ENCODE measurements around the gene ZFP69. TPM values are rescaled to one million over a fixed set of nuclear protein-coding genes. Genes with fewer than 3 reads are reported as not detected.
A peak's percentile ranks its signal among the peaks of the same experiment; 100 is the strongest.

Gene ZFP69
- total RNA-seq, 1 experiment from 2014 or later: not detected

DNA sequence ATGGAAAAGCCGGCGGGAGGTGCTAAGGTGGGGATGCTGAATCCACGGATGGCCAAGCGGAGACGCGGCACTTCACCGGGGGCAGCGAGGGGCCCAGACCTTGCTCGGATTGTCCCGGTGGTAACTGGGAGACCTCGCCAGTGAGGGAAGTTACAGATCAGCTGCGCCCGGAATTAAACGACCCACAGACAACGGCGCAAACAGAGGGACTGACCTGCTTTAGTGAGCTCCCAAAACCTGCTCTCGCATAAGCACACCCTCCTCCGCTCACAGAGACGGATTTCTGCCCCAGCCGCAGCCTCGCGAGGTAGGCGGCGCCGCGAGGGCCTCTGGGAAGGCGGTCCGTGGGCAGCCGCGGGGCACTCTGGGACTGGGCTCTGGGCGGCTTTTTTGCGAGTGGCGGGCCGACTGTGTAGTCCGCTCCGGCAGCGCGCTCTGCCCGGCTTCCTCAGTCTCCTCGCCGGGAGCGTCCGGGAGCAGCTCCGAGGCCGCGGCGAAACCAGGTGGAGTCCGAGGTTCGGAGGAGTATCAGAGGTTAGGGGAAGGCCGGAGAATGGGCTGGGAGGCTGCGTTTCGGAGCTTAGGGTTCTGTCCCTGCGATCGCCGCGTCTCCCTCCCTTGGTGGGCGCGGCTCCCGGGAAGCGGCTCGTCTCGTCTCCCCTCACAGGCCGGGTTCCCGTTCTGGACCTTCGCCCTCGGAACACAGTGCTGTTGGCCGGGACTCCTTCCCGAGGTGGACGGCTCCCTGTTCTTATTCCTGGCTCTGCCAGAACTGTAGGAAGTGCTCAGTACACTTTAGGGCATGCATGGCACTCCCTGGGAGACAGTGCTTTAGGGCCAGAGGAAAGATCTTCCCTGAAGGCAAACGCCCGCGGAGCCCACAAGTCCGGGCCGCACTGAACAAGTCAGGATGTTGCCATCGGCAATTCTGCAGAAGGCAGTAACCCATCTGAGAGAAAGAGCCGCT is 31.6 kb downstream of the ZFP69 start, which contains the start of gene EXO5:
Gene EXO5, plus strand, starts transcription at position 393 of the 967 bp plus-strand sequence. CDS start 5,778 bp downstream, outside the sequence.
- Histone ChIP-seq H3K4me1 (ENCODE audit: control insufficient read depth in 1 of 2, insufficient read depth in 2 of 2, low read length in 2 of 2) (no peaks in the 10 kb centered on the region; a peak in 1 of 4 replicates), H3K27ac (ENCODE audit: low read depth, low read length) (no peak within 1 kb of the TSS), H4K20me1 (ENCODE audit: insufficient read depth) (no peaks in the 10 kb centered on the region), H3K27me3 (ENCODE audit: insufficient read depth, low read length) (no peaks in the 10 kb centered on the region), H3K36me3 (ENCODE audit: control insufficient read depth in 1 of 2, insufficient read depth in 2 of 2, low read length in 2 of 2) (no peaks in the 10 kb centered on the region), H3K9ac (ENCODE audit: low read length) (no peak within 1 kb of the TSS), H3K9me3 (ENCODE audit: control insufficient read depth in 1 of 2, insufficient read depth in 1 of 2, low read depth in 1 of 2, low read length in 2 of 2) (peaks cover 3 to 4% of the 10 kb centered on the region in 2 experiments; a peak in 1 of 4 replicates), H3K4me2 (ENCODE audit: low read length) (peak within 1 kb of the TSS; percentile 47), H3K4me3 (replicated peaks in 1 of 2; ENCODE audit: low read depth in 1 of 2, low read length in 2 of 2) (peak within 1 kb of the TSS; percentile 28 to 44), H3K9me2 (ENCODE audit: insufficient read depth) (no peaks in the 10 kb centered on the region), H3K79me2 (ENCODE audit: insufficient read depth, low read length) (no peaks in the 10 kb centered on the region), H2AFZ (ENCODE audit: low read depth, low read length, poor library complexity, severe bottlenecking) (no peak within 1 kb of the TSS)
- intact Hi-C loops (cut with micrococcal nuclease): loop anchor here (10.0 kb wide), 1 partner anchor 64 kb away; no protein-coding TSS in a partner anchor
- TF ChIP-seq ZFX (IDR thresholded peaks at IDR 0.05) (no peak), EZH2phosphoT487 (IDR thresholded peaks at IDR 0.05; ENCODE audit: borderline replicate concordance) (no peak)
- TF ChIP-seq, protein P1, sequence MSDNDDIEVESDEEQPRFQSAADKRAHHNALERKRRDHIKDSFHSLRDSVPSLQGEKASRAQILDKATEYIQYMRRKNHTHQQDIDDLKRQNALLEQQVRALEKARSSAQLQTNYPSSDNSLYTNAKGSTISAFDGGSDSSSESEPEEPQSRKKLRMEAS (IDR thresholded peaks at IDR 0.05): 0 out of 2 replicates have a peak, but pooled peaks have one; percentile 19
- DNase-seq (ENCODE audit: low read depth, low spot score) (no peak), ATAC-seq (peak; percentile 65)
- BruUV-seq (replicated peaks): TSS peak; percentile 73
- ChIA-PET POLR2A (no interaction called here), CTCF (no interaction called here), RAD21 (ENCODE audit: low non-redundant PET in 1 of 2, low total read pairs in 2 of 2, uncharacterized antibody in 2 of 2, unreplicated experiment in 2 of 2) (no interaction called here)

DNA sequence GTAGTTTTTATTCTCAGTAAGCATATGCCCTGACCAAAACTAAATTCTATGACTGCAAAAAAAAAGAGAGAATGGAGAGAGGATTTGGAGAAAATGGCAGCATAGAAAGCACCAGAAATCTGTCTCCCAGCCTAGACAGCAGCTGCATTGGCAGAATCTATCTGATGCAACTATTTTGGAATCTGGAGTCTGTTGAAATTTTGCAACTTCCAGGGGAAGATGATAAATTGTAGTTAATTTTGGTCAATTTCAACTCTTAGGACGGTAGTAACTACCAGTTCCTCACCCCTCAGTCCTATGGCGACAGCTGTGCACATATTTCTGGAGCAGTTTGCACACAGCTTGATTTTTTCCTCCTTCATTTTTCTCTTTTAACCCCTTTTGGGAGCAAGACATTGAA is 42.4 kb downstream of the ZFP69 start:
- no peaks in the 10 kb centered on the region for H3K9me2 ChIP-seq (ENCODE audit: insufficient read depth)
- H3K4me1 ChIP-seq (ENCODE audit: control insufficient read depth in 1 of 2, insufficient read depth in 2 of 2, low read length in 2 of 2): no peaks in the 10 kb centered on the region
- H3K4me3 ChIP-seq (replicated peaks in 1 of 2; ENCODE audit: low read depth in 1 of 2, low read length in 2 of 2): no peak overlapping the region
- no peaks in the 10 kb centered on the region for H3K79me2 ChIP-seq (ENCODE audit: insufficient read depth, low read length)
- no peak overlapping the region for H2AFZ ChIP-seq (ENCODE audit: low read depth, low read length, poor library complexity, severe bottlenecking)
- no peak overlapping the region for H3K9ac ChIP-seq (ENCODE audit: low read length)
- H3K27me3 ChIP-seq (ENCODE audit: insufficient read depth, low read length): no peaks in the 10 kb centered on the region
- no peaks in the 10 kb centered on the region; a peak in 1 of 4 replicates for H3K9me3 ChIP-seq (ENCODE audit: control insufficient read depth in 1 of 2, insufficient read depth in 1 of 2, low read depth in 1 of 2, low read length in 2 of 2)
- no peaks in the 10 kb centered on the region for H3K36me3 ChIP-seq (ENCODE audit: control insufficient read depth in 1 of 2, insufficient read depth in 2 of 2, low read length in 2 of 2)
- no peaks in the 10 kb centered on the region for H4K20me1 ChIP-seq (ENCODE audit: insufficient read depth)
- DNase-seq (ENCODE audit: low read depth, low spot score) (no peak), ATAC-seq (no peak)
- no peak overlapping the region for H3K27ac ChIP-seq (ENCODE audit: low read depth, low read length)
- RAD21 ChIA-PET (ENCODE audit: low non-redundant PET in 1 of 2, low total read pairs in 2 of 2, uncharacterized antibody in 2 of 2, unreplicated experiment in 2 of 2): no interaction called here
- POLR2A ChIA-PET: no interaction called here
- intact Hi-C loops (cut with micrococcal nuclease): no loop called here
- no TSS peak for BruUV-seq (replicated peaks)
- CTCF ChIA-PET: no interaction called here
- H3K4me2 ChIP-seq (ENCODE audit: low read length): no peak overlapping the region
- TF ChIP-seq YY1 (IDR thresholded peaks at IDR 0.05; ENCODE audit: extremely low read depth, insufficient replicate concordance, low read depth, low read length): no peak
- no peak for TF ChIP-seq ZNF274 (IDR thresholded peaks at IDR 0.05; ENCODE audit: low read depth, low read length)
- no peak for TF ChIP-seq POLR2AphosphoS5 (IDR thresholded peaks at IDR 0.05; ENCODE audit: low read depth, low read length)
- no peak for TF ChIP-seq EZH2 (IDR thresholded peaks at IDR 0.05)
- no peak for TF ChIP-seq CEBPB (IDR thresholded peaks at IDR 0.05; ENCODE audit: low read depth)
- no peak for TF ChIP-seq JUND (IDR thresholded peaks at IDR 0.05)
- TF ChIP-seq SRF (IDR thresholded peaks at IDR 0.05; ENCODE audit: low read depth): no peak
- TF ChIP-seq EGR1 (IDR thresholded peaks at IDR 0.05; ENCODE audit: low read depth): no peak
- TF ChIP-seq, protein P2, sequence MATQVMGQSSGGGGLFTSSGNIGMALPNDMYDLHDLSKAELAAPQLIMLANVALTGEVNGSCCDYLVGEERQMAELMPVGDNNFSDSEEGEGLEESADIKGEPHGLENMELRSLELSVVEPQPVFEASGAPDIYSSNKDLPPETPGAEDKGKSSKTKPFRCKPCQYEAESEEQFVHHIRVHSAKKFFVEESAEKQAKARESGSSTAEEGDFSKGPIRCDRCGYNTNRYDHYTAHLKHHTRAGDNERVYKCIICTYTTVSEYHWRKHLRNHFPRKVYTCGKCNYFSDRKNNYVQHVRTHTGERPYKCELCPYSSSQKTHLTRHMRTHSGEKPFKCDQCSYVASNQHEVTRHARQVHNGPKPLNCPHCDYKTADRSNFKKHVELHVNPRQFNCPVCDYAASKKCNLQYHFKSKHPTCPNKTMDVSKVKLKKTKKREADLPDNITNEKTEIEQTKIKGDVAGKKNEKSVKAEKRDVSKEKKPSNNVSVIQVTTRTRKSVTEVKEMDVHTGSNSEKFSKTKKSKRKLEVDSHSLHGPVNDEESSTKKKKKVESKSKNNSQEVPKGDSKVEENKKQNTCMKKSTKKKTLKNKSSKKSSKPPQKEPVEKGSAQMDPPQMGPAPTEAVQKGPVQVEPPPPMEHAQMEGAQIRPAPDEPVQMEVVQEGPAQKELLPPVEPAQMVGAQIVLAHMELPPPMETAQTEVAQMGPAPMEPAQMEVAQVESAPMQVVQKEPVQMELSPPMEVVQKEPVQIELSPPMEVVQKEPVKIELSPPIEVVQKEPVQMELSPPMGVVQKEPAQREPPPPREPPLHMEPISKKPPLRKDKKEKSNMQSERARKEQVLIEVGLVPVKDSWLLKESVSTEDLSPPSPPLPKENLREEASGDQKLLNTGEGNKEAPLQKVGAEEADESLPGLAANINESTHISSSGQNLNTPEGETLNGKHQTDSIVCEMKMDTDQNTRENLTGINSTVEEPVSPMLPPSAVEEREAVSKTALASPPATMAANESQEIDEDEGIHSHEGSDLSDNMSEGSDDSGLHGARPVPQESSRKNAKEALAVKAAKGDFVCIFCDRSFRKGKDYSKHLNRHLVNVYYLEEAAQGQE (IDR thresholded peaks at IDR 0.05; ENCODE audit: low read depth): no peak
- TF ChIP-seq RAD21 (IDR thresholded peaks at IDR 0.05; ENCODE audit: low read depth): no peak
- TF ChIP-seq, protein P1 (IDR thresholded peaks at IDR 0.05): no peak
- no peak for TF ChIP-seq CBX3 (IDR thresholded peaks at IDR 0.05; ENCODE audit: low read depth)
- TF ChIP-seq ELF1 (IDR thresholded peaks at IDR 0.05; ENCODE audit: borderline replicate concordance, low read depth): no peak
- TF ChIP-seq, protein P3, sequence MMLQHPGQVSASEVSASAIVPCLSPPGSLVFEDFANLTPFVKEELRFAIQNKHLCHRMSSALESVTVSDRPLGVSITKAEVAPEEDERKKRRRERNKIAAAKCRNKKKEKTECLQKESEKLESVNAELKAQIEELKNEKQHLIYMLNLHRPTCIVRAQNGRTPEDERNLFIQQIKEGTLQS (IDR thresholded peaks at IDR 0.05): no peak
